H9 (cell line): ENCODE data around the gene OGFOD2. TPM values are rescaled to one million over a fixed set of nuclear protein-coding genes. Genes with fewer than 3 reads are reported as not detected.

Experiments used
- DNase-seq: peaks from one replicate; pipeline ENCODE4 v3.0.0-alpha.2; 2017
- H2AFZ ChIP-seq: one replicate; pipeline ENCODE4 v1.6.1; 2013; ENCODE audit warnings: mild to moderate bottlenecking, low read length, control low read depth, moderate library complexity
- H2AK5ac ChIP-seq: 2 replicates; pipeline ENCODE4 v1.6.1; 2013; ENCODE audit warnings: low read length, control low read depth, mixed read lengths; ENCODE audit not compliant: insufficient read length
- H2BK120ac ChIP-seq: one replicate; pipeline ENCODE4 v1.6.1; 2013; ENCODE audit warnings: low read depth, mild to moderate bottlenecking, low read length, control low read depth, inconsistent platforms; ENCODE audit not compliant: poor library complexity, severe bottlenecking
- H2BK12ac ChIP-seq: 2 replicates; pipeline ENCODE4 v1.6.1; 2013; ENCODE audit warnings: low read length, control low read depth, mixed read lengths, low read depth; ENCODE audit not compliant: insufficient read length
- H2BK15ac ChIP-seq: 2 replicates; pipeline ENCODE4 v1.6.1; 2013; ENCODE audit warnings: low read depth, low read length, control low read depth
- H2BK20ac ChIP-seq: one replicate; pipeline ENCODE4 v1.6.1; 2013; ENCODE audit warnings: low read depth, mild to moderate bottlenecking, low read length, control low read depth, inconsistent platforms; ENCODE audit not compliant: poor library complexity, severe bottlenecking
- H2BK5ac ChIP-seq: 2 replicates; pipeline ENCODE4 v1.6.1; 2013; ENCODE audit warnings: low read length, control low read depth, mixed read lengths; ENCODE audit not compliant: insufficient read length
- H3K14ac ChIP-seq: 2 replicates; pipeline ENCODE4 v1.6.1; 2013; ENCODE audit warnings: low read length, control low read depth; ENCODE audit not compliant: insufficient read depth
- H3K18ac ChIP-seq: 2 replicates; pipeline ENCODE4 v1.6.1; 2013; ENCODE audit warnings: low read depth, mild to moderate bottlenecking, mixed read lengths, low read length, control low read depth; ENCODE audit not compliant: insufficient read length
- H3K23ac ChIP-seq: 2 replicates; pipeline ENCODE4 v1.6.1; 2013; ENCODE audit warnings: low read length, control low read depth, mixed read lengths, low read depth; ENCODE audit not compliant: insufficient read length
- H3K23me2 ChIP-seq: 2 replicates; pipeline ENCODE4 v1.6.1; 2013; ENCODE audit warnings: low read depth, mild to moderate bottlenecking, mixed read lengths, low read length, control low read depth; ENCODE audit not compliant: insufficient read length, poor library complexity, severe bottlenecking
- H3K27ac ChIP-seq: 2 replicates; pipeline ENCODE4 v1.5.1; 2013; ENCODE audit warnings: low read length, control low read depth, mixed read lengths, low read depth; ENCODE audit not compliant: insufficient read length
- H3K27me3 ChIP-seq: 2 replicates; pipeline ENCODE4 v1.6.1; 2013; ENCODE audit warnings: low read length, control low read depth, inconsistent platforms; ENCODE audit not compliant: insufficient read depth
- H3K4ac ChIP-seq: 2 replicates; pipeline ENCODE4 v1.6.1; 2013; ENCODE audit warnings: low read depth, mild to moderate bottlenecking, control low read depth, inconsistent platforms, low read length, moderate library complexity
- H3K4me1 ChIP-seq: 2 replicates; pipeline ENCODE4 v1.6.1; 2013; ENCODE audit warnings: low read length, control low read depth, inconsistent platforms; ENCODE audit not compliant: insufficient read depth
- H3K4me2 ChIP-seq: 2 replicates; pipeline ENCODE4 v1.6.1; 2013; ENCODE audit warnings: low read length, control low read depth, mixed read lengths; ENCODE audit not compliant: insufficient read length, insufficient read depth
- H3K56ac ChIP-seq: 2 replicates; pipeline ENCODE4 v1.6.1; 2013; ENCODE audit warnings: low read depth, mild to moderate bottlenecking, mixed read lengths, low read length, control low read depth; ENCODE audit not compliant: insufficient read length
- H3K79me1 ChIP-seq: 2 replicates; pipeline ENCODE4 v1.6.1; 2013; ENCODE audit warnings: low read depth, mild to moderate bottlenecking, moderate library complexity, low read length, control low read depth, inconsistent platforms; ENCODE audit not compliant: insufficient read depth, poor library complexity, severe bottlenecking
- H3K79me2 ChIP-seq: 2 replicates; pipeline ENCODE4 v1.6.1; 2013; ENCODE audit warnings: low read length, control low read depth, inconsistent platforms; ENCODE audit not compliant: insufficient read depth
- H3K9ac ChIP-seq: 2 replicates; pipeline ENCODE4 v1.6.1; 2013; ENCODE audit warnings: low read length, control low read depth, mixed read lengths; ENCODE audit not compliant: insufficient read length; ENCODE audit errors: extremely low read depth
- H3K9me3 ChIP-seq: one replicate; pipeline ENCODE4 v1.6.1; 2013; ENCODE audit warnings: low read depth, low read length, inconsistent platforms; ENCODE audit not compliant: control insufficient read depth
- H3T11ph ChIP-seq: one replicate; pipeline ENCODE4 v1.6.1; 2013; ENCODE audit warnings: mild to moderate bottlenecking, low read length, control low read depth, inconsistent platforms
- H4K20me1 ChIP-seq: one replicate; pipeline ENCODE4 v1.6.1; 2013; ENCODE audit not compliant: control insufficient read depth, insufficient read length, insufficient read depth
- H4K5ac ChIP-seq: 2 replicates; pipeline ENCODE4 v1.6.1; 2013; ENCODE audit warnings: low read depth, mild to moderate bottlenecking, mixed read lengths, low read length, control low read depth; ENCODE audit not compliant: insufficient read length
- H4K8ac ChIP-seq: replicated peaks from 2 replicates; pipeline ENCODE4 v1.6.1; 2013; ENCODE audit warnings: low read length, control low read depth, mixed read lengths, low read depth; ENCODE audit not compliant: insufficient read length
- H4K91ac ChIP-seq: 2 replicates; pipeline ENCODE4 v1.6.1; 2013; ENCODE audit warnings: low read depth, mild to moderate bottlenecking, moderate library complexity, mixed read lengths, low read length, control low read depth; ENCODE audit not compliant: insufficient read length
- H3K27ac Mint-ChIP-seq, 3 experiments: 2 replicates in 2 of 3; 3 replicates in 1 of 3; pipeline ENCODE4 v1.8.0; 2020 to 2021; ENCODE audit warnings: mixed read lengths in 3 of 3, mild to moderate bottlenecking in 1 of 3, moderate library complexity in 1 of 3
- H3K27me3 Mint-ChIP-seq: 2 replicates; pipeline ENCODE4 v1.8.0; 2021; ENCODE audit warnings: low read depth, mild to moderate bottlenecking, moderate library complexity, mixed read lengths
- H3K36me3 Mint-ChIP-seq, 3 experiments: 2 replicates in 2 of 3; 3 replicates in 1 of 3; pipeline ENCODE4 v1.8.0; 2020 to 2021; ENCODE audit warnings: low read depth in 3 of 3, mixed read lengths in 3 of 3; ENCODE audit not compliant: insufficient read depth in 1 of 3
- H3K4me1 Mint-ChIP-seq, 2 experiments: 2 replicates each; pipeline ENCODE4 v1.8.0; 2020; ENCODE audit warnings: mixed read lengths in 2 of 2
- H3K4me3 Mint-ChIP-seq, 2 experiments: 2 replicates in 1 of 2; 3 replicates in 1 of 2; pipeline ENCODE4 v1.8.0; 2020 to 2021; ENCODE audit warnings: mild to moderate bottlenecking in 2 of 2, mixed read lengths in 2 of 2, moderate library complexity in 1 of 2
- H3K9me3 Mint-ChIP-seq, 2 experiments: 2 replicates in 1 of 2; 3 replicates in 1 of 2; pipeline ENCODE4 v1.8.0; 2020; ENCODE audit warnings: mild to moderate bottlenecking in 2 of 2, mixed read lengths in 2 of 2, moderate library complexity in 1 of 2
- WGBS: extraction: QIAGEN DNeasy Blood & Tissue Kit; methylation state at CpG from one replicate; pipeline ENCODE4 v1.1.7; 2013; ENCODE audit warnings: missing lambda C conversion rate, low lambda C conversion rate, mixed read lengths; ENCODE audit not compliant: insufficient read length; ENCODE audit errors: extremely low coverage; 5-methylcytosine and 5-hydroxymethylcytosine counted together
- total RNA-seq: library from RNA; stranded (reverse); gene quantifications from 2 replicates; pipeline ENCODE4 v1.2.1, GENCODE V29; 2021
- TF ChIP-seq, protein P1 (sequence below): fragments of 200-600 bp; sonication (generic); conservative IDR thresholded peaks from 3 replicates; pipeline ENCODE4 v1.8.0; 2021; ENCODE audit warnings: antibody characterized with exemption, mild to moderate bottlenecking

The OGFOD2 gene
- total RNA-seq, 1 experiment from 2014 or later: 14.7 TPM

DNA sequence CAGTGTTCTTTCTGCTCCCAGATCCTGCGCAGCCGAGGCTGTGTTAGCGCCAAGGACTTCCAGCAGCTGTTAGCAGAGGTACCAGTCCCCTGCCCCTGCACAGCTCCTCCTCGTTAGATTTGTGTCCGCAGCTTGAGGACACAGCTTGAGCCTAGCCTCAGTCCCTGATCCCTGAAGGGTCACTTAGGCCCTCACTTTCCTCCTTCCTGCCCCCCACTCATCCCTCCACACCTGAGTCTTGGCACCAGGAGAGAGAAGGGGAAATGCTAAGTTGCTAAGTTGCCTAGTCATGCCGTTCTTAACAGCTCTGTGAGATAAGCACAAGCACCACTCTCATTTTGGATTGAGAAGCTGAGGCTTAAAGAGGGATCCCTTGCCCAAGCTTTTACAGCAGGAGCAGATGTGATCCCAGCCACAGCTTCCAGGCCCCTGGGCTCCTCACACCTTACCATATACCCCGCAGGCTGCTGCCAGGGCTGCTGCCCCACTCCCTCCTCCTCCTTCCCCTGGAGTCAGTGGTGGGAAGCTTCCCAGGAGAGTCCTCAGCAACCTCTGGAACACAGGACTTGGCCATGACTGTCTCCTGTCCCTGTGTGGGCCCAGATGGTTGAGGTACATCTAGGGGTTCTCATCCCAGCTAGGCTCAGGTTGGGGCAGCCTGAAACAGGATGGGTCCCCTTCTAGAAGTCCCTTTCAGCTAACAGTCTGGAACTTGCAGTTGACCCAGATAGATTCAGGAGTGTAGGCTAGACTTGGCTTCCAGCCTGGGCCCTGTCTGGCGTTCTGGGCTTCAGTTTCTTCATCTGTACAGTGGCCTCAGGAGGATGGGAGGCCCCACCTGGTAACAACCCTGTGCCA is 975 bp downstream of the OGFOD2 start:
- H3K9me3 Mint-ChIP-seq: no peaks in the 10 kb centered on the region
- Histone ChIP-seq H3K27ac (no peak overlapping the region), H3K79me1 (no peaks in the 10 kb centered on the region), H4K91ac (no peak overlapping the region), H4K8ac (no peak overlapping the region), H3K27me3 (no peaks in the 10 kb centered on the region), H3K14ac (no peak overlapping the region), H3T11ph (no peak overlapping the region), H3K9ac (peak overlapping the region; percentile 79), H3K4ac (no peak overlapping the region), H3K18ac (no peak overlapping the region), H3K23ac (no peak overlapping the region), H3K23me2 (peaks cover 16% of the 10 kb centered on the region), H3K79me2 (no peaks in the 10 kb centered on the region), H4K20me1 (no peaks in the 10 kb centered on the region), H2AK5ac (no peak overlapping the region), H3K9me3 (no peaks in the 10 kb centered on the region), H4K5ac (no peak overlapping the region), H2BK12ac (no peak overlapping the region), H2AFZ (no peak overlapping the region), H2BK15ac (no peak overlapping the region), H3K4me2 (peak overlapping the region; percentile 99), H3K4me1 (peaks cover 3% of the 10 kb centered on the region; the same call in 1 of the 2 replicates), H2BK120ac (no peak overlapping the region), H2BK20ac (no peak overlapping the region), H3K56ac (no peak overlapping the region), H2BK5ac (no peak overlapping the region)
- H3K36me3 Mint-ChIP-seq: peaks cover 0 to 4% (median 0%) of the 10 kb centered on the region in 3 experiments; a peak in 3 of 7 replicates
- peak overlapping the region; percentile 97 to 98 for H3K4me3 Mint-ChIP-seq
- TF ChIP-seq, protein P1, sequence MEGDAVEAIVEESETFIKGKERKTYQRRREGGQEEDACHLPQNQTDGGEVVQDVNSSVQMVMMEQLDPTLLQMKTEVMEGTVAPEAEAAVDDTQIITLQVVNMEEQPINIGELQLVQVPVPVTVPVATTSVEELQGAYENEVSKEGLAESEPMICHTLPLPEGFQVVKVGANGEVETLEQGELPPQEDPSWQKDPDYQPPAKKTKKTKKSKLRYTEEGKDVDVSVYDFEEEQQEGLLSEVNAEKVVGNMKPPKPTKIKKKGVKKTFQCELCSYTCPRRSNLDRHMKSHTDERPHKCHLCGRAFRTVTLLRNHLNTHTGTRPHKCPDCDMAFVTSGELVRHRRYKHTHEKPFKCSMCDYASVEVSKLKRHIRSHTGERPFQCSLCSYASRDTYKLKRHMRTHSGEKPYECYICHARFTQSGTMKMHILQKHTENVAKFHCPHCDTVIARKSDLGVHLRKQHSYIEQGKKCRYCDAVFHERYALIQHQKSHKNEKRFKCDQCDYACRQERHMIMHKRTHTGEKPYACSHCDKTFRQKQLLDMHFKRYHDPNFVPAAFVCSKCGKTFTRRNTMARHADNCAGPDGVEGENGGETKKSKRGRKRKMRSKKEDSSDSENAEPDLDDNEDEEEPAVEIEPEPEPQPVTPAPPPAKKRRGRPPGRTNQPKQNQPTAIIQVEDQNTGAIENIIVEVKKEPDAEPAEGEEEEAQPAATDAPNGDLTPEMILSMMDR: no peak
- WGBS: no CpG with 5 or more reads among the region's 8 CpGs
- no peaks in the 10 kb centered on the region for H3K27me3 Mint-ChIP-seq
- DNase-seq: no peak
- H3K27ac Mint-ChIP-seq: peak overlapping the region in 2 of 3 experiments; percentile 99; a peak in 3 of 7 replicates
- H3K4me1 Mint-ChIP-seq: peaks cover 18 to 20% of the 10 kb centered on the region in 2 experiments
